NCI-H187 treated with DMSO at 0.1 percent for 48 hours (cell line): ENCODE results near the gene CCDC182.
A peak's percentile ranks its signal among the peaks of the same experiment; 100 is the strongest.

Experiments
- DNase-seq: peaks from one replicate; lab custom pipeline; 2025; lab: John Stamatoyannopoulos, UW

CCDC182 gene

GRCh38 chr17:57697891-57698711, 47.0 kb downstream of the CCDC182 start:
- peak; percentile 80 for DNase-seq

GRCh38 chr17:57697197-57697596, 47.9 kb downstream of the CCDC182 start:
- no peak for DNase-seq

- DNase-seq = no peak
Measured at GRCh38 chr17:57696050-57696449, 49.0 kb downstream of the CCDC182 start.
